HFFc6 (cell line): ENCODE data around the gene KIAA0232. TPM values are rescaled to one million over a fixed set of nuclear protein-coding genes. Genes with fewer than 3 reads are reported as not detected.

Experiments
- DNase-seq: peaks from one replicate; pipeline ENCODE4 v3.0.0-alpha.2; 2018
- H3K27ac Mint-ChIP-seq: 2 replicates; pipeline ENCODE4 v1.8.0; 2020; ENCODE audit warnings: mild to moderate bottlenecking, mixed read lengths
- H3K27me3 Mint-ChIP-seq: 2 replicates; pipeline ENCODE4 v1.8.0; 2021; ENCODE audit warnings: mild to moderate bottlenecking, moderate library complexity, mixed read lengths; ENCODE audit not compliant: insufficient read depth
- H3K36me3 Mint-ChIP-seq: 2 replicates; pipeline ENCODE4 v1.8.0; 2021; ENCODE audit warnings: low read depth, mixed read lengths
- H3K4me1 Mint-ChIP-seq: 2 replicates; pipeline ENCODE4 v1.8.0; 2020; ENCODE audit warnings: low read depth, mixed read lengths
- H3K4me3 Mint-ChIP-seq: 2 replicates; pipeline ENCODE4 v1.8.0; 2020; ENCODE audit warnings: mild to moderate bottlenecking, moderate library complexity, mixed read lengths
- H3K9me3 Mint-ChIP-seq: 2 replicates; pipeline ENCODE4 v1.8.0; 2020; ENCODE audit warnings: mild to moderate bottlenecking, mixed read lengths
- CTCF ChIP-seq: fragments of 200-600 bp; sonication (generic); IDR thresholded peaks from 2 replicates; pipeline ENCODE4 v1.5.0; 2021; ENCODE audit warnings: antibody characterized with exemption, mild to moderate bottlenecking
- total RNA-seq, 6 experiments: library from RNA; stranded (reverse); fragmentation: NEBNext Ultra II Directional; extraction: Animal tissue kit (Norgen Biotek cat#: 25700); gene quantifications; 2 replicates in 1 of 6; 3 replicates in 5 of 6; pipeline ENCODE4 v1.2.3, GENCODE V29; 2021

KIAA0232 gene
- total RNA-seq, 6 experiments from 2014 or later: 15.2 to 21.2 (median 19.0) TPM

DNA sequence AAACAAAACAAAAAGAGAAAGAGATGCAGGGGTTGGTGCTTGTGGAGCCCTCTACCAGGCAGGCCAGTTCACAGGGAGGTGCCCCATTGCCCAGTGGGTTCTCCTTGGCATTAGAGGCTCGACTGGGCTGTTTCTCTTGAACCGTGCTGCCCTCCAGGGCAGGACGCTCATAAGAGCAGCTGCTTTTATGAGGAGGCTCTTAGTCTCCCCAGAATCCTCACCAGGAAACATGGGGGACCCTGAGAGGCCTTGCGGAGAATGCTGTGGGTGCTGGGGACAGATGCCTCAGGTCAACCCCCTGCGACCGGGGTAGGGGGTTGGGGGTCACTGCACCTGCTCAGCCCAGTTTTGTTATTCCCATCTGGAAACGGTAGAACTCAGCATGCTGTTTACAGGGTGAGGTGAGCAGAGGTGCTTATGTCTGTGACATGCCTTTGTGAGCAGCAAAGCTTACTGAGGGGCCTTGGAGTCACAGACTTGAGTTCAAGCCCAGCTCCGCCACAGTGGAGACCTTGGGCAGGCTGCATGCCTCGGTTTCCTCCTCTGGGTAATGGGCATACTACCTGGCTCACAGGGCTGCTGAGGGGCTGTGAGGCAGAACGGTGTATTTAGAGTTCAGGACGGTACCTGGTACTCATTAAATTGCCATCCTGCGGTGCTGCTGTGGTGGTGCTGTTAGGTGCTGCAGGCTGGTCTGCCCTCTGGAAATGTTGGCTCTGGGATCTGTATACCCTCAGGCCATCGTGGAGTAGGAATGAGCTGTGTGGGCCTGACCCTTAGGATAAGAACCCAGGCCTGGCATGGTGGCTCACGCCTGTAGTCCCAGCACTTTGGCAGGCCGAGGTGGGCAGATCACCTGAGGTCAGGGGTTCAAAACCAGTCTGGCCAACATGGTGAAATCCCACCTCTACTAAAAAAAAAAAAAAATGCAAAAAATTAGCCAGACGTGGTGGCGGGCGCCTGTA is 132.8 kb downstream of the KIAA0232 start:
- Mint-ChIP-seq H3K9me3 (no peaks in the 10 kb centered on the region), H3K27me3 (peaks cover 3% of the 10 kb centered on the region), H3K36me3 (no peaks in the 10 kb centered on the region), H3K4me1 (peaks cover 12% of the 10 kb centered on the region; the same call in 1 of the 2 replicates), H3K4me3 (no peak overlapping the region), H3K27ac (no peak overlapping the region)
- no peak for DNase-seq
- TF ChIP-seq CTCF: no peak

- H3K9me3 Mint-ChIP-seq: no peaks in the 10 kb centered on the region
Measured at GRCh38 chr4:6916069-6916586, 133.6 kb downstream of the KIAA0232 start.

DNA sequence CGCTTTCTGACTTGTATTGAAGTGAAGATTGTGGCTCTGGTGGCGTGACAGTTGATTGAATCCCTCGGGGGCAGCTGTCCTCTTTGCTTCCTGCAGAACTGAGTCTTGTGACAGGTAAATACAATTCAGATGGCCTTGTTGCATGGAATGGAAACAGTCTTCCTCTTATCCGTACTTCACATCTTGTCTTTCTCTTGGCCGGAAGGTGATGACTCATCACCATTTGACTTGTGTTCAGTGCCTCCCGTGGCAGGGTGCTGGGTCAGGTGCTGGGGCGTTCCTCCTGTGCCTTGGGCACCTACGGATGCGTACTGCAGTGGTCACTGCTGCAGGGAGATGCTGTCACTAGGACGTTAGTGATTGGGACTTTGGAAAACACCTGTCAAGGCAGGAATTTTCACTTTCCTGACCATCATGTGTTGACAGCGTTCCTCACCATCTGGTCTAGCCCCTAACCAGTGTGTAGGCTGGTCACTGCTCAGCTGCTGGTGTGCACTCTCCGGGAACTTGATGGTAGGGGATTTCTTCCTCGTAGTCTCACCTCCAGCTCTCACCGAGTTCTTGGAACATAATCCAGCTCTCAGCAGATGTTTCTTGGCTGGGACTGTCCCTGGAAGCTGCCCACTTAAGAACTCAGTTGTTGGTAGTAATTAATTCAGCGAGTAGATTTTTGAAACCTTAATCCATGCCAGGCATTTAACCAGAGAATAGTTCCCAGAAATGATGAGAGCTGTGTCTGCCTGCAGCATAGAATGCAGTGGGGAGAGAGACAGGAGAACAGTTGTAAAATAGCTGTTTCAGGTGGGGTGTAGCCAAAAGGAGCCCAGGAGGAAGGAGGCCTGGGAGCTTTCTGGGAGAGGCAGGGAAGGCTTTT is 134.3 kb downstream of the KIAA0232 start:
- H3K4me3 Mint-ChIP-seq: no peak overlapping the region
- peaks cover 7% of the 10 kb centered on the region; the same call in 1 of the 2 replicates for H3K4me1 Mint-ChIP-seq
- H3K36me3 Mint-ChIP-seq: no peaks in the 10 kb centered on the region
- no peak for TF ChIP-seq CTCF
- H3K27me3 Mint-ChIP-seq: no peaks in the 10 kb centered on the region
- DNase-seq: no peak
- H3K27ac Mint-ChIP-seq: no peak overlapping the region
- H3K9me3 Mint-ChIP-seq: no peaks in the 10 kb centered on the region

More at GRCh38 chr4:6916069-6916586, 133.6 kb downstream of the KIAA0232 start:
- Mint-ChIP-seq H3K27ac (no peak overlapping the region), H3K36me3 (no peaks in the 10 kb centered on the region), H3K4me3 (no peak overlapping the region), H3K4me1 (peaks cover 7% of the 10 kb centered on the region; the same call in 1 of the 2 replicates), H3K27me3 (no peaks in the 10 kb centered on the region)
- no peak for TF ChIP-seq CTCF
- no peak for DNase-seq

- H3K27ac Mint-ChIP-seq: no peak overlapping the region
- H3K36me3 Mint-ChIP-seq: no peaks in the 10 kb centered on the region
- DNase-seq: no peak
Measured at GRCh38 chr4:6917461-6918271, 135.1 kb downstream of the KIAA0232 start.

More at GRCh38 chr4:6917461-6918271, 135.1 kb downstream of the KIAA0232 start:
- no peak overlapping the region for H3K4me3 Mint-ChIP-seq
- peak; percentile 67 for TF ChIP-seq CTCF
- no peaks in the 10 kb centered on the region for H3K9me3 Mint-ChIP-seq
- H3K4me1 Mint-ChIP-seq: peaks cover 7% of the 10 kb centered on the region; the same call in 1 of the 2 replicates
- no peaks in the 10 kb centered on the region for H3K27me3 Mint-ChIP-seq
